Measurements from ENCODE around the gene REELD1.

DNA sequence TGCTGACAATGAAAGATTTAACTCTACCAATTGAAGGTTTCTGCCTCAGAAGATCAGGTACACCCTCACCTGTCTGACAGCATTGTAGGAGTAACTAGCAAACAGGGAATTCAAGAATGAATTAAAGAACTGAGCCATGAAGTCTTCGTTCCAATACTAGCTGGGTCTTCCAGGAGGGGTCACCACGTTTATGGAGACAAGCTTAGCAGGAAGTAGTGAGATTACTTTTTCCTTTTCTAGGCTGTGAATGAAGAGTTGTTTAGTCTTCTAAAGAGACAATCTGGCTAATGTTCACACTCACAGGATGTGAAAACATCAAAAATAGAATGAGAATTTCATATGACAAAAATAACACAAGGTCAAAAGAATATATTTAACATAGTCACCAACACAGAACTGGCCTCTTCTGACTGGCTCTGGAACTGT lies 54.9 kb downstream of the REELD1 start:
- TF ChIP-seq EZH2 (IDR thresholded peaks at IDR 0.05; ENCODE audit: borderline replicate concordance, low read length), result no peak
- TF ChIP-seq, protein P1, sequence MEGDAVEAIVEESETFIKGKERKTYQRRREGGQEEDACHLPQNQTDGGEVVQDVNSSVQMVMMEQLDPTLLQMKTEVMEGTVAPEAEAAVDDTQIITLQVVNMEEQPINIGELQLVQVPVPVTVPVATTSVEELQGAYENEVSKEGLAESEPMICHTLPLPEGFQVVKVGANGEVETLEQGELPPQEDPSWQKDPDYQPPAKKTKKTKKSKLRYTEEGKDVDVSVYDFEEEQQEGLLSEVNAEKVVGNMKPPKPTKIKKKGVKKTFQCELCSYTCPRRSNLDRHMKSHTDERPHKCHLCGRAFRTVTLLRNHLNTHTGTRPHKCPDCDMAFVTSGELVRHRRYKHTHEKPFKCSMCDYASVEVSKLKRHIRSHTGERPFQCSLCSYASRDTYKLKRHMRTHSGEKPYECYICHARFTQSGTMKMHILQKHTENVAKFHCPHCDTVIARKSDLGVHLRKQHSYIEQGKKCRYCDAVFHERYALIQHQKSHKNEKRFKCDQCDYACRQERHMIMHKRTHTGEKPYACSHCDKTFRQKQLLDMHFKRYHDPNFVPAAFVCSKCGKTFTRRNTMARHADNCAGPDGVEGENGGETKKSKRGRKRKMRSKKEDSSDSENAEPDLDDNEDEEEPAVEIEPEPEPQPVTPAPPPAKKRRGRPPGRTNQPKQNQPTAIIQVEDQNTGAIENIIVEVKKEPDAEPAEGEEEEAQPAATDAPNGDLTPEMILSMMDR (conservative IDR thresholded peaks at IDR 0.05 in 1 of 2, IDR thresholded peaks at IDR 0.05 in 1 of 2; ENCODE audit: extremely low read depth in 1 of 2, insufficient read depth in 1 of 2, low read depth in 1 of 2, low read length in 2 of 2), result no peak

Measured in mammary epithelial cell (primary cell).